Hepatocyte (in vitro differentiated cells): ENCODE results near the gene MAB21L4. TPM values are rescaled to one million over a fixed set of nuclear protein-coding genes. Genes with fewer than 3 reads are reported as not detected.
A peak's percentile ranks its signal among the peaks of the same experiment; 100 is the strongest.

Experiments used
- DNase-seq: peaks from one replicate; pipeline ENCODE4 v3.0.0-alpha.2; 2016; ENCODE audit warnings: low spot score
- H2AFZ ChIP-seq: fragments of 200-600 bp; sonication (generic); 2 replicates; pipeline ENCODE4 v1.6.0; 2016; ENCODE audit warnings: antibody characterized with exemption, mild to moderate bottlenecking
- H3K27ac ChIP-seq: fragments of 200-600 bp; sonication (generic); 2 replicates; pipeline ENCODE4 v1.5.1; 2016; ENCODE audit warnings: mild to moderate bottlenecking
- H3K27me3 ChIP-seq: fragments of 200-600 bp; sonication (generic); 2 replicates; pipeline ENCODE4 v1.6.1; 2016
- H3K36me3 ChIP-seq: fragments of 200-600 bp; sonication (generic); replicated peaks from 2 replicates; pipeline ENCODE4 v1.5.1; 2016; ENCODE audit warnings: low read depth; ENCODE audit not compliant: insufficient read depth
- H3K4me1 ChIP-seq: fragments of 200-600 bp; sonication (generic); 2 replicates; pipeline ENCODE4 v1.5.1; 2016; ENCODE audit warnings: mild to moderate bottlenecking, moderate library complexity; ENCODE audit not compliant: insufficient read depth
- H3K4me2 ChIP-seq: fragments of 200-600 bp; sonication (generic); 2 replicates; pipeline ENCODE4 v1.6.0; 2016
- H3K4me3 ChIP-seq: fragments of 200-600 bp; sonication (generic); 2 replicates; pipeline ENCODE4 v1.5.1; 2016; ENCODE audit warnings: mild to moderate bottlenecking
- H3K79me2 ChIP-seq: fragments of 200-600 bp; sonication (generic); 2 replicates; pipeline ENCODE4 v1.6.0; 2017; ENCODE audit warnings: mild to moderate bottlenecking
- H3K9me2 ChIP-seq: fragments of 200-600 bp; sonication (generic); replicated peaks from 2 replicates; pipeline ENCODE4 v1.6.0; 2017; ENCODE audit warnings: mild to moderate bottlenecking; ENCODE audit not compliant: insufficient read depth
- H3K9me3 ChIP-seq: fragments of 200-600 bp; sonication (generic); 2 replicates; pipeline ENCODE4 v1.5.1; 2016; ENCODE audit warnings: low read depth, mild to moderate bottlenecking
- H4K20me1 ChIP-seq: fragments of 200-600 bp; sonication (generic); 2 replicates; pipeline ENCODE4 v1.6.0; 2016; ENCODE audit warnings: mild to moderate bottlenecking; ENCODE audit not compliant: insufficient read depth, poor library complexity, severe bottlenecking
- EZH2 ChIP-seq: fragments of 200-600 bp; sonication (generic); IDR thresholded peaks from 2 replicates; pipeline ENCODE4 v1.6.1; 2016; ENCODE audit warnings: antibody characterized with exemption, mild to moderate bottlenecking, borderline replicate concordance
- EZH2phosphoT487 ChIP-seq: fragments of 200-600 bp; sonication (generic); IDR thresholded peaks from one replicate; pipeline ENCODE4 v1.6.1; 2018; ENCODE audit warnings: antibody characterized with exemption, mild to moderate bottlenecking, low read depth, moderate library complexity; ENCODE audit not compliant: unreplicated experiment, severe bottlenecking
- WGBS: methylation state at CpG from one replicate; pipeline ENCODE4 v1.1.6; 2016; ENCODE audit warnings: low lambda C conversion rate; ENCODE audit errors: missing lambda C conversion rate; 5-methylcytosine and 5-hydroxymethylcytosine counted together
- polyA plus RNA-seq: library from polyadenylated mRNA; unstranded; fragments of >200 nt; fragmentation: Nextera tagmentation; extraction: Ambion mirVana; gene quantifications from 2 replicates; pipeline ENCODE4 v1.2.1, GENCODE V29; 2016
- total RNA-seq: library from RNA; depleted of rRNA; stranded (reverse); fragments of >200 nt; gene quantifications from 2 replicates; pipeline ENCODE4 v1.2.3, GENCODE V29; 2014
- TF ChIP-seq, protein P1 (sequence below): fragments of 200-600 bp; sonication (generic); IDR thresholded peaks from 2 replicates; pipeline ENCODE4 v1.5.1; 2016; ENCODE audit warnings: antibody characterized with exemption, mild to moderate bottlenecking; ENCODE audit not compliant: poor library complexity

MAB21L4 gene
- total and polyA plus RNA-seq, 2 experiments from 2014 or later: 11.5 to 34.5 TPM

DNA sequence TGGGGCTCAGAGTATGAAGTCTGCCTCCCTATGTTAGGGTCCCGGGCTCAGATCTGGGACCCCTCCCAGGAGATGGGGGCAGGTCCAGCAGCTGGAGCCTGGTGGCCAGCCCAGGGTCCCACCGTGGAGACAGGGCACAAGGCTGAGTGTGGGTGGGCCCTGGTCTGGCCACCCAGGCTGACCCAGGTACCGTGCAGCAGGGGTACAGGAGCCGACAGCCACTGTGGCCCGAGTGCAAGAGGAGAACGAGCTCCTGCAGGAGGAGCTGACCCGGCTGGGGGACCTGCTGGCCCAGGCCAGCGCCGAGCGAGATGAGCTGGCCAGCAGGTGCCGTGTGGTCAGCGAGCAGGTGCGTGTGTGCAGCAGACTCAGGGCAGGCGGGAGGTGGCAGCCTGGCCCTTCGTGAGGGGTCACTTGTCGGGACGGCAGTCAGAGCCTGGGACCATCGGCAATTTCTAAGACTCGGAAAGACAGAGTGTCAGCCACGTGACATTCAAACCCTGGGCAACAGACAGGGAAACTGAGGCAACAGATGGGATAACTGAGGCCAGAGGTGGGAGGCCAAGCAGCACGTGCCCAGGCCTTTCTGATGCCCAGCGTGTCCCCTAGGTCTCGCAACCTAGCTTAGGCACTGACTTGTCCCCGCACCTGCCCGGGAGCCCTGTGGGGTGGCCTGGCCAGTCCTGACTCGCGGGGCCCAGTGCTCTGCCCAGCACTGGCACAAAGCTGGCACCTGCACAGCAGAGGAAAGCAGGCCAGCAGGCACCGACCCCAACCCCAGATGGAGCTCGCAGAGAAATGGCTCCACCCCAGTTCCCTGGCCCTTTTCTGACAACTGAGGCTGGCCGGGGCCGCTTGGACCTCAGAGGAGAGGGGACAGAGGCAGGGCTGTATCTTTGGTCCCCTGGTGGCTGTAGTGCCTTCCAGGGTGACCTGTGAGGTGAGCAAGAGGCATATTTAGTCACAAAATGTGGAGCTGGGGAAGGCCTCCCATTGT lies 24.1 kb upstream of the MAB21L4 start:
- WGBS: 90% methylated on average over 29 of the region's 31 CpGs

DNA sequence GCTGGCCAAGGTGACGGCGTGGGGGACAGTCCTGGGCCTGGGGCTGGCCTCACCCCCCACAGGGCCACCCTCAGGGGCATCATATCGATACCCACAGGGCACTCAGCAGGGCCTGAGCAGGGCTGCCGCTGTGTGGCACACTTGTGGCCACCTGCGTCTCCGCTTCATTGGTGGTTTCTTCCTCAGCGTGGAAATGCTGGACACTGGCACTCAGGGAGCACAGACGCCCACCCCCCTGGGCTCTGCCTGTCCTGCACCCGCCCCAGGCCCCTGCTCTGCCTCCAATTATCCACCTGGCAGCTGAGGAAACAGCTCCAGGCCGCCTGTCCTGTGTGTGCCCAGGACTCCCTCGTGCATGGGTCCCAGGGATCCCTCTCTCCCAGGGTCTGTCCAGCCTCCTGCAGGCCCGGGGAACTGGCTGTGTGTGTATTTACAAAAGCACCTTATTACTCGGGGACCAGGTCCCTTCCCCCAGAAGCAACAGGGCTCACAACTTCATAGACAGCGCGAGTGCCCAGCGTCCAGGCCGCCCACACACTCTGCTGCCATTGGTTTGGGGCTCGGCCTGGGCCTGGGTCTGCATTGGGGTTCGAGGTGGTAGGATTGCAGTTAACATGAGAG lies 23.3 kb upstream of the MAB21L4 start:
- WGBS: 89% methylated on average over 18 of the region's 19 CpGs

More for the DNA sequence above, 24.1 kb upstream of the MAB21L4 start:
- peak; percentile 4 for DNase-seq
- Histone ChIP-seq H3K36me3 (no peaks in the 10 kb centered on the region), H3K9me3 (no peaks in the 10 kb centered on the region), H3K79me2 (no peaks in the 10 kb centered on the region), H3K9me2 (no peaks in the 10 kb centered on the region), H3K4me3 (no peak overlapping the region), H2AFZ (no peak overlapping the region), H3K4me2 (no peak overlapping the region), H3K27ac (no peak overlapping the region), H4K20me1 (no peaks in the 10 kb centered on the region), H3K4me1 (peaks cover 11% of the 10 kb centered on the region), H3K27me3 (peaks cover 8% of the 10 kb centered on the region)
- no peak for TF ChIP-seq EZH2phosphoT487
- TF ChIP-seq EZH2: no peak
- TF ChIP-seq, protein P1, sequence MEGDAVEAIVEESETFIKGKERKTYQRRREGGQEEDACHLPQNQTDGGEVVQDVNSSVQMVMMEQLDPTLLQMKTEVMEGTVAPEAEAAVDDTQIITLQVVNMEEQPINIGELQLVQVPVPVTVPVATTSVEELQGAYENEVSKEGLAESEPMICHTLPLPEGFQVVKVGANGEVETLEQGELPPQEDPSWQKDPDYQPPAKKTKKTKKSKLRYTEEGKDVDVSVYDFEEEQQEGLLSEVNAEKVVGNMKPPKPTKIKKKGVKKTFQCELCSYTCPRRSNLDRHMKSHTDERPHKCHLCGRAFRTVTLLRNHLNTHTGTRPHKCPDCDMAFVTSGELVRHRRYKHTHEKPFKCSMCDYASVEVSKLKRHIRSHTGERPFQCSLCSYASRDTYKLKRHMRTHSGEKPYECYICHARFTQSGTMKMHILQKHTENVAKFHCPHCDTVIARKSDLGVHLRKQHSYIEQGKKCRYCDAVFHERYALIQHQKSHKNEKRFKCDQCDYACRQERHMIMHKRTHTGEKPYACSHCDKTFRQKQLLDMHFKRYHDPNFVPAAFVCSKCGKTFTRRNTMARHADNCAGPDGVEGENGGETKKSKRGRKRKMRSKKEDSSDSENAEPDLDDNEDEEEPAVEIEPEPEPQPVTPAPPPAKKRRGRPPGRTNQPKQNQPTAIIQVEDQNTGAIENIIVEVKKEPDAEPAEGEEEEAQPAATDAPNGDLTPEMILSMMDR: no peak

DNA sequence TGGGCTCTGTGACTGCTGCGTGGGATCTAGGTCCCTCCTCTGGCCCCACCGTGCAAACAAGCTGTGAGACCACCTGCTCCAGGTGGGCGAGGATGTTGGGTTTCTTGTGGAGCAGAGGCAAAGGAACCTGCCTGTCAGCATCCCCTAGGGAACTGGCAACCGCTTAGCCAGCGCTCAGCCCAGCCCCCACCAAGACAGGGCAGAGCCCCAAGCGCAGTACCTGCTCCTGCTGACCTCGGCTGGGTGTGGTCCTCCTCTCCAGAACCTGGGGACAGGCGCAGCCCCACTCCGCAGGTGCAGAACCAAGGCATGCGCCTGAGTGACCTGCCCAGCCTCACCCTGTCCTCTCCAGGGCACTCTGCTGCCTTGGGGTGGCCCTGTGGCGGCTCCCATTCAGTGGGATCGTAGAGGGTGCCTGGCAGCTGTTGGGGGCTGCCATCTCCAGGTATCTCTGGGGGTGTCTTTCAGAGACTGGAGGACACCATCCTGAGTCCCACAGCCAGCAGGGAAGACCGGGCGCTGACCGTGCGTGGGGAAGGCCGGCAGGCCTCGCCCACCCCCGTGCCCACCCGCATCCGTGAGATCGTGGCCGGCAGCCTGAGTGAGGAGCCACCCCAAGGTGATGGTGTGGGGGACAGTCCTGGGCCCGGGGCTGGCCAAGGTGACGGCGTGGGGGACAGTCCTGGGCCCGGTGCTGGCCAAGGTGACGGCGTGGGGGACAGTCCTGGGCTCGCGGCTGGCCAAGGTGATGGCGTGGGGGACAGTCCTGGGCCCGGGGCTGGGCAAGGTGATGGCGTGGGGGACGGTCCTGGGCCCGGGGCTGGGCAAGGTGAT lies 22.5 kb upstream of the MAB21L4 start:
- WGBS: 93% methylated on average over 31 of the region's 36 CpGs
- Histone ChIP-seq H3K79me2 (no peaks in the 10 kb centered on the region), H3K9me3 (no peaks in the 10 kb centered on the region), H3K4me1 (peaks cover 19% of the 10 kb centered on the region), H3K27me3 (peaks cover 11% of the 10 kb centered on the region), H3K4me2 (no peak overlapping the region), H3K9me2 (no peaks in the 10 kb centered on the region), H3K36me3 (no peaks in the 10 kb centered on the region), H3K27ac (no peak overlapping the region), H2AFZ (no peak overlapping the region), H4K20me1 (no peaks in the 10 kb centered on the region), H3K4me3 (no peak overlapping the region)
- TF ChIP-seq, protein P1: no peak
- TF ChIP-seq EZH2phosphoT487: no peak
- TF ChIP-seq EZH2: no peak
- no peak for DNase-seq

More for the DNA sequence above, 23.3 kb upstream of the MAB21L4 start:
- Histone ChIP-seq H3K27me3 (peaks cover 11% of the 10 kb centered on the region), H2AFZ (no peak overlapping the region), H3K79me2 (no peaks in the 10 kb centered on the region), H3K36me3 (no peaks in the 10 kb centered on the region), H3K27ac (no peak overlapping the region), H4K20me1 (no peaks in the 10 kb centered on the region), H3K9me2 (no peaks in the 10 kb centered on the region), H3K9me3 (no peaks in the 10 kb centered on the region), H3K4me3 (no peak overlapping the region), H3K4me2 (no peak overlapping the region), H3K4me1 (peaks cover 11% of the 10 kb centered on the region)
- TF ChIP-seq, protein P1: no peak
- DNase-seq: no peak
